HG02885 (cell line): Measurements from ENCODE around the gene PDLIM7.

Experiments used
- ATAC-seq: cut with Tn5 transposase; IDR thresholded peaks from one replicate; pipeline ENCODE4 v1.9.1; 2021; ENCODE audit warnings: mild to moderate bottlenecking; ENCODE audit not compliant: unreplicated experiment, poor library complexity

PDLIM7 gene

GRCh38 chr5:177508837-177509236 is 11.4 kb upstream of the PDLIM7 start:
- peak; percentile 40 for ATAC-seq

GRCh38 chr5:177508221-177508611 is 10.8 kb upstream of the PDLIM7 start:
- no peak for ATAC-seq

- ATAC-seq: no peak
Measured at GRCh38 chr5:177507596-177508220, 10.3 kb upstream of the PDLIM7 start.

- ATAC-seq: no peak
Measured at GRCh38 chr5:177507165-177507564, 9.8 kb upstream of the PDLIM7 start.

GRCh38 chr5:177505075-177505474 is 7.7 kb upstream of the PDLIM7 start:
- ATAC-seq: no peak

- ATAC-seq: no peak
Measured at GRCh38 chr5:177504086-177505056, 7.0 kb upstream of the PDLIM7 start.

GRCh38 chr5:177503351-177504085 is 6.1 kb upstream of the PDLIM7 start:
- no peak for ATAC-seq

GRCh38 chr5:177502886-177503285 is 5.5 kb upstream of the PDLIM7 start:
- ATAC-seq: no peak

- ATAC-seq: no peak
Measured at GRCh38 chr5:177501874-177502678, 4.7 kb upstream of the PDLIM7 start.

GRCh38 chr5:177500685-177501522 is 3.5 kb upstream of the PDLIM7 start:
- peak; percentile 23 for ATAC-seq

GRCh38 chr5:177499842-177500241 is 2.4 kb upstream of the PDLIM7 start:
- ATAC-seq: no peak

GRCh38 chr5:177498013-177498787 is 796 bp upstream of the PDLIM7 start:
- ATAC-seq: no peak

- no peak for ATAC-seq
Measured at GRCh38 chr5:177496727-177497291, 595 bp downstream of the PDLIM7 start.

- ATAC-seq: no peak
Measured at GRCh38 chr5:177496070-177496726, 1.2 kb downstream of the PDLIM7 start.

- ATAC-seq: no peak
Measured at GRCh38 chr5:177495243-177496060, 2.0 kb downstream of the PDLIM7 start.

GRCh38 chr5:177494346-177495195 is 2.8 kb downstream of the PDLIM7 start:
- no peak for ATAC-seq
